H9 (cell line): ENCODE data around the gene SLAMF6. TPM values are rescaled to one million over a fixed set of nuclear protein-coding genes. Genes with fewer than 3 reads are reported as not detected.

Experiments
- DNase-seq: peaks from one replicate; pipeline ENCODE4 v3.0.0-alpha.2; 2017
- H2AFZ ChIP-seq: one replicate; pipeline ENCODE4 v1.6.1; 2013; ENCODE audit warnings: mild to moderate bottlenecking, low read length, control low read depth, moderate library complexity
- H2AK5ac ChIP-seq: 2 replicates; pipeline ENCODE4 v1.6.1; 2013; ENCODE audit warnings: low read length, control low read depth, mixed read lengths; ENCODE audit not compliant: insufficient read length
- H2BK120ac ChIP-seq: one replicate; pipeline ENCODE4 v1.6.1; 2013; ENCODE audit warnings: low read depth, mild to moderate bottlenecking, low read length, control low read depth, inconsistent platforms; ENCODE audit not compliant: poor library complexity, severe bottlenecking
- H2BK12ac ChIP-seq: 2 replicates; pipeline ENCODE4 v1.6.1; 2013; ENCODE audit warnings: low read length, control low read depth, mixed read lengths, low read depth; ENCODE audit not compliant: insufficient read length
- H2BK15ac ChIP-seq: 2 replicates; pipeline ENCODE4 v1.6.1; 2013; ENCODE audit warnings: low read depth, low read length, control low read depth
- H2BK20ac ChIP-seq: one replicate; pipeline ENCODE4 v1.6.1; 2013; ENCODE audit warnings: low read depth, mild to moderate bottlenecking, low read length, control low read depth, inconsistent platforms; ENCODE audit not compliant: poor library complexity, severe bottlenecking
- H2BK5ac ChIP-seq: 2 replicates; pipeline ENCODE4 v1.6.1; 2013; ENCODE audit warnings: low read length, control low read depth, mixed read lengths; ENCODE audit not compliant: insufficient read length
- H3K14ac ChIP-seq: 2 replicates; pipeline ENCODE4 v1.6.1; 2013; ENCODE audit warnings: low read length, control low read depth; ENCODE audit not compliant: insufficient read depth
- H3K18ac ChIP-seq: 2 replicates; pipeline ENCODE4 v1.6.1; 2013; ENCODE audit warnings: low read depth, mild to moderate bottlenecking, mixed read lengths, low read length, control low read depth; ENCODE audit not compliant: insufficient read length
- H3K23ac ChIP-seq: 2 replicates; pipeline ENCODE4 v1.6.1; 2013; ENCODE audit warnings: low read length, control low read depth, mixed read lengths, low read depth; ENCODE audit not compliant: insufficient read length
- H3K23me2 ChIP-seq: 2 replicates; pipeline ENCODE4 v1.6.1; 2013; ENCODE audit warnings: low read depth, mild to moderate bottlenecking, mixed read lengths, low read length, control low read depth; ENCODE audit not compliant: insufficient read length, poor library complexity, severe bottlenecking
- H3K27ac ChIP-seq: 2 replicates; pipeline ENCODE4 v1.5.1; 2013; ENCODE audit warnings: low read length, control low read depth, mixed read lengths, low read depth; ENCODE audit not compliant: insufficient read length
- H3K27me3 ChIP-seq: 2 replicates; pipeline ENCODE4 v1.6.1; 2013; ENCODE audit warnings: low read length, control low read depth, inconsistent platforms; ENCODE audit not compliant: insufficient read depth
- H3K4ac ChIP-seq: 2 replicates; pipeline ENCODE4 v1.6.1; 2013; ENCODE audit warnings: low read depth, mild to moderate bottlenecking, control low read depth, inconsistent platforms, low read length, moderate library complexity
- H3K4me1 ChIP-seq: 2 replicates; pipeline ENCODE4 v1.6.1; 2013; ENCODE audit warnings: low read length, control low read depth, inconsistent platforms; ENCODE audit not compliant: insufficient read depth
- H3K4me2 ChIP-seq: 2 replicates; pipeline ENCODE4 v1.6.1; 2013; ENCODE audit warnings: low read length, control low read depth, mixed read lengths; ENCODE audit not compliant: insufficient read length, insufficient read depth
- H3K56ac ChIP-seq: 2 replicates; pipeline ENCODE4 v1.6.1; 2013; ENCODE audit warnings: low read depth, mild to moderate bottlenecking, mixed read lengths, low read length, control low read depth; ENCODE audit not compliant: insufficient read length
- H3K79me1 ChIP-seq: 2 replicates; pipeline ENCODE4 v1.6.1; 2013; ENCODE audit warnings: low read depth, mild to moderate bottlenecking, moderate library complexity, low read length, control low read depth, inconsistent platforms; ENCODE audit not compliant: insufficient read depth, poor library complexity, severe bottlenecking
- H3K79me2 ChIP-seq: 2 replicates; pipeline ENCODE4 v1.6.1; 2013; ENCODE audit warnings: low read length, control low read depth, inconsistent platforms; ENCODE audit not compliant: insufficient read depth
- H3K9ac ChIP-seq: 2 replicates; pipeline ENCODE4 v1.6.1; 2013; ENCODE audit warnings: low read length, control low read depth, mixed read lengths; ENCODE audit not compliant: insufficient read length; ENCODE audit errors: extremely low read depth
- H3K9me3 ChIP-seq: one replicate; pipeline ENCODE4 v1.6.1; 2013; ENCODE audit warnings: low read depth, low read length, inconsistent platforms; ENCODE audit not compliant: control insufficient read depth
- H3T11ph ChIP-seq: one replicate; pipeline ENCODE4 v1.6.1; 2013; ENCODE audit warnings: mild to moderate bottlenecking, low read length, control low read depth, inconsistent platforms
- H4K20me1 ChIP-seq: one replicate; pipeline ENCODE4 v1.6.1; 2013; ENCODE audit not compliant: control insufficient read depth, insufficient read length, insufficient read depth
- H4K5ac ChIP-seq: 2 replicates; pipeline ENCODE4 v1.6.1; 2013; ENCODE audit warnings: low read depth, mild to moderate bottlenecking, mixed read lengths, low read length, control low read depth; ENCODE audit not compliant: insufficient read length
- H4K8ac ChIP-seq: replicated peaks from 2 replicates; pipeline ENCODE4 v1.6.1; 2013; ENCODE audit warnings: low read length, control low read depth, mixed read lengths, low read depth; ENCODE audit not compliant: insufficient read length
- H4K91ac ChIP-seq: 2 replicates; pipeline ENCODE4 v1.6.1; 2013; ENCODE audit warnings: low read depth, mild to moderate bottlenecking, moderate library complexity, mixed read lengths, low read length, control low read depth; ENCODE audit not compliant: insufficient read length
- H3K27ac Mint-ChIP-seq, 3 experiments: 2 replicates in 2 of 3; 3 replicates in 1 of 3; pipeline ENCODE4 v1.8.0; 2020 to 2021; ENCODE audit warnings: mixed read lengths in 3 of 3, mild to moderate bottlenecking in 1 of 3, moderate library complexity in 1 of 3
- H3K27me3 Mint-ChIP-seq: 2 replicates; pipeline ENCODE4 v1.8.0; 2021; ENCODE audit warnings: low read depth, mild to moderate bottlenecking, moderate library complexity, mixed read lengths
- H3K36me3 Mint-ChIP-seq, 3 experiments: 2 replicates in 2 of 3; 3 replicates in 1 of 3; pipeline ENCODE4 v1.8.0; 2020 to 2021; ENCODE audit warnings: low read depth in 3 of 3, mixed read lengths in 3 of 3; ENCODE audit not compliant: insufficient read depth in 1 of 3
- H3K4me1 Mint-ChIP-seq, 2 experiments: 2 replicates each; pipeline ENCODE4 v1.8.0; 2020; ENCODE audit warnings: mixed read lengths in 2 of 2
- H3K4me3 Mint-ChIP-seq, 2 experiments: 2 replicates in 1 of 2; 3 replicates in 1 of 2; pipeline ENCODE4 v1.8.0; 2020 to 2021; ENCODE audit warnings: mild to moderate bottlenecking in 2 of 2, mixed read lengths in 2 of 2, moderate library complexity in 1 of 2
- H3K9me3 Mint-ChIP-seq, 2 experiments: 2 replicates in 1 of 2; 3 replicates in 1 of 2; pipeline ENCODE4 v1.8.0; 2020; ENCODE audit warnings: mild to moderate bottlenecking in 2 of 2, mixed read lengths in 2 of 2, moderate library complexity in 1 of 2
- CTCF ChIP-seq: fragments of 200-600 bp; sonication (generic); conservative IDR thresholded peaks from 3 replicates; pipeline ENCODE4 v1.8.0; 2021; ENCODE audit warnings: antibody characterized with exemption, mild to moderate bottlenecking
- WGBS: extraction: QIAGEN DNeasy Blood & Tissue Kit; methylation state at CpG from one replicate; pipeline ENCODE4 v1.1.7; 2013; ENCODE audit warnings: missing lambda C conversion rate, low lambda C conversion rate, mixed read lengths; ENCODE audit not compliant: insufficient read length; ENCODE audit errors: extremely low coverage; 5-methylcytosine and 5-hydroxymethylcytosine counted together
- total RNA-seq: library from RNA; stranded (reverse); gene quantifications from 2 replicates; pipeline ENCODE4 v1.2.1, GENCODE V29; 2021

SLAMF6 gene
- total RNA-seq, 1 experiment from 2014 or later, result not detected

GRCh38 chr1:160567341-160567740 is 44.3 kb upstream of the SLAMF6 start:
- Histone ChIP-seq H4K91ac (no peak overlapping the region), H3K23me2 (no peaks in the 10 kb centered on the region), H3K79me2 (no peaks in the 10 kb centered on the region), H2BK5ac (no peak overlapping the region), H3K4me1 (no peaks in the 10 kb centered on the region), H3K4ac (no peak overlapping the region), H2BK12ac (no peak overlapping the region), H4K20me1 (no peaks in the 10 kb centered on the region), H2AFZ (no peak overlapping the region), H3K9me3 (no peaks in the 10 kb centered on the region), H3K79me1 (no peaks in the 10 kb centered on the region), H3K4me2 (no peak overlapping the region), H3K18ac (no peak overlapping the region), H2BK120ac (no peak overlapping the region), H3K27me3 (no peaks in the 10 kb centered on the region), H4K8ac (no peak overlapping the region), H2BK20ac (no peak overlapping the region), H2BK15ac (no peak overlapping the region), H3K14ac (no peak overlapping the region), H4K5ac (no peak overlapping the region), H2AK5ac (no peak overlapping the region), H3K56ac (no peak overlapping the region), H3T11ph (no peak overlapping the region), H3K23ac (no peak overlapping the region), H3K9ac (no peak overlapping the region), H3K27ac (no peak overlapping the region)
- Mint-ChIP-seq H3K27me3 (peaks cover 3% of the 10 kb centered on the region; the same call in 1 of the 2 replicates), H3K9me3 (peaks cover 9 to 10% of the 10 kb centered on the region in 2 experiments), H3K27ac (no peak overlapping the region), H3K4me3 (no peak overlapping the region), H3K4me1 (no peaks in the 10 kb centered on the region), H3K36me3 (peaks cover 0 to 10% (median 4%) of the 10 kb centered on the region in 3 experiments; a peak in 4 of 7 replicates)
- WGBS, result no CpG with 5 or more reads among the region's 5 CpGs
- DNase-seq, result no peak
- no peak for TF ChIP-seq CTCF
